SK-N-MC (cell line): ENCODE data around the gene SPTLC2.

Source experiments
- DNase-seq: peaks from one replicate; pipeline ENCODE4 v3.0.0-alpha.2; 2011; ENCODE audit warnings: low read depth, low spot score
- H3K27ac ChIP-seq: fragments of 200-600 bp; sonication (generic); 2 replicates; pipeline ENCODE4 v1.5.1; 2016; ENCODE audit warnings: mixed run types
- H3K36me3 ChIP-seq: fragments of 200-600 bp; sonication (generic); 2 replicates; pipeline ENCODE4 v1.6.1; 2017; ENCODE audit warnings: antibody characterized with exemption, low read length, mixed read lengths; ENCODE audit not compliant: insufficient read depth
- H3K4me3 ChIP-seq: fragments of 200-600 bp; sonication (generic); 2 replicates; pipeline ENCODE4 v1.5.1; 2016
- H3K9ac ChIP-seq: fragments of 200-600 bp; sonication (generic); 2 replicates; pipeline ENCODE4 v1.8.0; 2017; ENCODE audit warnings: mixed run types, mixed read lengths; ENCODE audit not compliant: insufficient read length
- H3K9me3 ChIP-seq: fragments of 200-600 bp; sonication (generic); 2 replicates; pipeline ENCODE4 v1.6.1; 2017; ENCODE audit warnings: low read depth, mild to moderate bottlenecking, antibody characterized with exemption, low read length, moderate library complexity, mixed read lengths
- EZH2 ChIP-seq: fragments of 200-600 bp; sonication (generic); IDR thresholded peaks from one replicate; pipeline ENCODE4 v1.6.1; 2017; ENCODE audit warnings: antibody characterized with exemption
- FOXP2 ChIP-seq: optimal IDR thresholded peaks from 2 replicates; pipeline ENCODE3; 2011; ENCODE audit warnings: mild to moderate bottlenecking, moderate library complexity; ENCODE audit not compliant: insufficient read depth; ENCODE audit errors: extremely low read length, control extremely low read depth
- POLR2AphosphoS5 ChIP-seq: IDR thresholded peaks from 2 replicates; pipeline ENCODE4 v1.6.1; 2012; ENCODE audit warnings: mild to moderate bottlenecking, low read depth, low read length, borderline replicate concordance

SPTLC2 gene

DNA sequence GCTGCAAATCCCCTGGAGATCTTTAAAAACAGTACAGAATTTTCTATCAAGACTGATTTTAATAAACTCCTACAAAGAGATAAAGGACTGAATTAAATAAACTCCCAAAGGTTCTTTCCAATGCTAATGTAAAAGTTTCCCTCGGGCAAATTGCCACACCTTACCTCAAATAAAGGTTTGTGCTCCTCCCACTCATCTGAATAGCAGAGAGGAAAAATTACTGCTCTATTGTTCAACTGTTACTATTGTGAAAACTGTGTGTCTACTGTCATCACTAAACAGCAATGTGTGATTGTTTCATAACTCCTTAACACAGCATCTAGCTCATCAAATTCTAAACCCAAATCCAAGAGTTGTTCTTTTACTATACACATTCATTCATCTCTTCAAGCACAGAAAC is 3.2 kb downstream of the SPTLC2 start:
- Histone ChIP-seq H3K4me3 (no peak overlapping the region), H3K36me3 (no peaks in the 10 kb centered on the region), H3K27ac (no peak overlapping the region), H3K9ac (no peak overlapping the region), H3K9me3 (no peaks in the 10 kb centered on the region)
- no peak for TF ChIP-seq POLR2AphosphoS5
- no peak for TF ChIP-seq FOXP2
- TF ChIP-seq EZH2 = no peak
- no peak for DNase-seq

DNA sequence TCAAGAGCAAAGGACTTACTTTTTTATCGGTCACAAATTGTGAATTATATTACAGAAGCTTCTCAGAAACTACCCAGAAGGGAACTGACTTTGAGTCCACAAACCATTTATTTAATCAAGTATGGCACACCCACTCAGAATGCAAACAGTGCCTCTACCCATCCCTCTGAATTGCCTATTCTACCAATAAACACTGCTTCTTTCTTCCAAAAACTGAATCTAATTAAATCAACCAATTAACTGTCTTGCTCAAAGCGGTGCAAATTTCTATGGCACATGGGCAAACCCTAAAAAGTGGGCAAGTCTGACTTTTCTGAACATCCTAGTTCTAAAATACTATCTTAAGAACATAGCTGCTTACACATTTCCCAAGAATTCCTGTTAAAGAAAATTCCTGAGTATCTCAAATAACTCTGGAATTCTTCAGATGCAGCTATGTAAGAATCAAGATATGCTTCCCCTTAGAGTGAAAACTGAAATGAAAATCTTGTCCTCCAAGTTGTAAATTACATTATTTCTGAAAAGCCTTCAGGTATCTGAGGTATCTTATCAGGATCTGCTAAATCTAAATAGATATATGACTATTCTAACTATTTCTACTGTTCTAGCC is 4.3 kb downstream of the SPTLC2 start:
- Histone ChIP-seq H3K9me3 (no peaks in the 10 kb centered on the region), H3K27ac (no peak overlapping the region), H3K4me3 (no peak overlapping the region), H3K9ac (no peak overlapping the region), H3K36me3 (no peaks in the 10 kb centered on the region)
- DNase-seq = no peak
- TF ChIP-seq FOXP2 (no peak), EZH2 (no peak), POLR2AphosphoS5 (no peak)

DNA sequence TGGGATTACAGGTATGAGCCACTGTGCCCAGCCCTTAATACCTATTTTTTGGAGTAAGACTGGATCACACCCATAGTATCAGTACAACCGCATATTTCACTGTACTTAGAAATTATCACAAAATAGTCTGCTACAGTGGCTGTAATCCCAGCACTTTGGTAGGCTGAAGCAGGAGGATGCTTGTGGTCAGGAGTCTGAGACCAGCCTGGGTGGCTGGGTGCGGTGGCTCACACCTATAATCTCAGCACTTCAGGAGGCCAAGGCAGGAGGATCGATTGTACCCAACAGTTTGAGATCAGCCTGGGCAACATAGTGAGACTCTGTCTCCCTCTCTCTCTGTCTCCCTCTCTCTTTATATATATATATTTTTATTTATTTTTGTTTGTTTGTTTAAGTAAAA is 5.9 kb downstream of the SPTLC2 start:
- Histone ChIP-seq H3K9me3 (no peaks in the 10 kb centered on the region), H3K36me3 (no peaks in the 10 kb centered on the region), H3K27ac (no peak overlapping the region), H3K4me3 (no peak overlapping the region), H3K9ac (no peak overlapping the region)
- TF ChIP-seq EZH2 (no peak), FOXP2 (no peak), POLR2AphosphoS5 (no peak)
- DNase-seq = no peak

DNA sequence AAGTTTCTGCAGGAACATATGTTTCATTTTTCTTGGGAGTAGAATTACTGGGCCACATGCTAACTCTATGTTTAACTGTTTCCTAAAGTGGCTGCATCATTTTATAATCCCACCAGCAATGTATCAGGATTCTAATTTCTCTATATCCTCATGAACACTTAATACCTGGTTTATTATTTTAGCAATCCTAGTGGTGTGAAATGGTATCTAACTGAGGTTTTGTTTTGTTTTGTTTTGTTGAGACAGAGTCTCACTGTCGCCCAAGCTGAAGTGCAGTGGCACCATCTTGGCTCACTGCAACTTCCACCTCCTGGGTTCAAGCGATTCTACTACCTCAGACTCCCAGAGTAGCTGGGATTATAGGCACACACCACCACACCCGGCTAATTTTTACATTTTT is 6.5 kb downstream of the SPTLC2 start:
- no peaks in the 10 kb centered on the region for H3K9me3 ChIP-seq
- TF ChIP-seq EZH2 = no peak
- TF ChIP-seq FOXP2 = no peak
- no peak for TF ChIP-seq POLR2AphosphoS5
- H3K27ac ChIP-seq = no peak overlapping the region
- no peak overlapping the region for H3K9ac ChIP-seq
- H3K36me3 ChIP-seq = no peaks in the 10 kb centered on the region
- no peak for DNase-seq
- H3K4me3 ChIP-seq = no peak overlapping the region

DNA sequence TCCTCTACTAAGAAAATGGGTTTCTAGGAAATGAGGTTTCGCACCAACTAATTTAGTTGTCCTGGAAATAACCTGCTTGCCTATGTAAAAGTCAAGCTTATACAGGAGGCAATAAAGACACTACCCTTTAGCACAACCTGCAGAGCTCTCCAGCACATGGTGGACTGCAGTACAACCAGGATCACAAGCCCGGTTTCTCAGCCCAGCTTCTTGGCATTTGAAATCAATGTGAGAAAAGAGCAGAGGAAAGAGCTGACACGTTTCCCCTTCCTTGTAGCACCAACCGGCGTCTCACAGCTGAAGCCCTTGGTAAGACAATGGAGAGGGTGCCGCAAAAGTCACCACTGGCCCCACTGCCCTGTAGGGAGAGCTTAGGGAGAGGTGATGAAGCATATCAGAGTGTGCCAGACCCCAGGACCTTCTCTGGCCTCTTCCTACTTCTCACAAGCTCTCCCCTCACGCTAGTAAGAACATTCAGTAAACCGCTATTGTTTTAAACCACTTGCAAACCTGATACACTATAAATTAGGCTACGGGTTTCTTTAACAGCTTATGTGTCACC is 8.6 kb downstream of the SPTLC2 start:
- Histone ChIP-seq H3K9ac (no peak overlapping the region), H3K4me3 (no peak overlapping the region), H3K9me3 (no peaks in the 10 kb centered on the region), H3K36me3 (no peaks in the 10 kb centered on the region), H3K27ac (no peak overlapping the region)
- TF ChIP-seq FOXP2 = no peak
- no peak for DNase-seq

DNA sequence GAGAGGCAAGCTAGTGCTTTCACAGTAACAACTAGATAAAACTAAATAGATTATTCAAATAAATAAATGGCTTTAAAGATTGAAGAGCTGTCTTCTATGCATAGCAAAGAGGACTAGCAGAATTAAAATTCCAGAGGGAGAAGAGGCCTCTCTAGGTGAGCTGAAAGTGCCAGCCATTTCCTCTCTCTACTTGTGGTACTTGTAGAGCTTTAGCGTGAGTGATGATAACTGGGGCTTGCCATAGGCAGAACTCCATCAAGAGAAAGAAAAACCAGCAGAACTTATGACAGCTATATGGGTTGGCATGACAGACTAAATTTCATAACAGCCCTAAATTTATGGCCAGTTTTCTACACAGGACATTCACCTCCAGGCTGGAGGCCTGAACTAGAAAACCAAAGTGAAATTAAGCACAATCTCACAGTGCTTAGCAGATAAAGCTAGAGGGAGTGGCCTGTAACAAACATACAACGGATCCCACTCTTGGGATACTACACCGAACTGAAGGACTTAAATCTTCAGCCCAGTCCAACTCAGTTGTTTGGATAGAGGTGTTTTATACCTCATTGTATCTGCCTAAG is 11.0 kb downstream of the SPTLC2 start:
- no peak for DNase-seq
- no peak overlapping the region for H3K4me3 ChIP-seq
- no peak overlapping the region for H3K27ac ChIP-seq
- TF ChIP-seq POLR2AphosphoS5 = no peak
- no peak for TF ChIP-seq EZH2
- H3K9me3 ChIP-seq = no peaks in the 10 kb centered on the region
- no peaks in the 10 kb centered on the region for H3K36me3 ChIP-seq
- no peak overlapping the region for H3K9ac ChIP-seq

DNA sequence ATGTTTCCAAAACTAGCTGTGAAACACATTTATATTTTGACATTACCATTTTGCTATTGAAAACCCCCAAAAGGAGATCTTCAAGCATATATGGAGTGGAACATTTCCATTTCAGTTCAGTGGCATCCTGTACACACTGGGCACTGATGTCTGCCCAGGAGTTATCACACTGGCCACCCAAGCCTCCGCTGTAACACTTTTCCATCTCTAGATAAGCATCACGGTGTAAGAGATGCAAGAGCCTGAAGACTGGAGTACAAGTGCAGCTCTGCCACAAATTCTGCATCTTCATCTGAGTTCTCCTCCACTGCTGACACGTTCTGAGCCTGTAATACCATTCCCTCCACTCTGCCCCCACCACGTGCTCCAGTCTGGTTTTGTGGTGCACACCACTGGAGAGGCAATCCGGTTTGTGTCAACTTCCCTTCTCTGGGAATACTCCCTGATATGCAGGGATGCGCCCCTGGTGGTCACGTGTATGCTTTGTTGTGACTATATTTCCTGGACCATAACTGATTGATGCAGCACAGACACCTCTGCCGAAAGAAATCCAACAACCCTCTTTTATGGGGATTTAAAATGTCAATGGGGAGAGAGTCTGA is 12.7 kb downstream of the SPTLC2 start:
- Histone ChIP-seq H3K4me3 (no peak overlapping the region), H3K27ac (no peak overlapping the region)
- DNase-seq = no peak

DNA sequence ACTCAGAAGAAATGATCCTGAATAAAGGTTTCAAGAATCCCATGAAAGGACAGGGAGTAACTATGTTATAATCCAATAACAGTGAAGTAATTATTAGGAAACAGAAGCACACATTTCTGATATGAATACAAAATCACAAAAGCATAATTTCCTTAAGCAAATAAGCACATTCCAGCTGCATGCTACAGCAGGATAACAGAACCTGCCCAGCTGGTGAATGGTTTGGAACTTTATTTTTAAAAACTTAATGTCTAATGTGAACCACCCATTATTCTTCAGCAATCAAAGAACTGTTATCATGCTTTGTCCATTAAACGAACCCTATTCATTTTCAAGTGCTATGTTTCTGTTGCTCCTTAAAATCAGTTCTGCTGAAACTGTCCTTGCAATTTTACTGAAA is 13.4 kb downstream of the SPTLC2 start:
- H3K27ac ChIP-seq = no peak overlapping the region
- no peak overlapping the region for H3K4me3 ChIP-seq
- H3K36me3 ChIP-seq = no peaks in the 10 kb centered on the region
- TF ChIP-seq POLR2AphosphoS5 (no peak), EZH2 (no peak)
- H3K9me3 ChIP-seq = no peaks in the 10 kb centered on the region
- no peak overlapping the region for H3K9ac ChIP-seq
- no peak for DNase-seq

More for the DNA sequence above, 12.7 kb downstream of the SPTLC2 start:
- TF ChIP-seq EZH2 (no peak), FOXP2 (no peak), POLR2AphosphoS5 (no peak)
- no peaks in the 10 kb centered on the region for H3K36me3 ChIP-seq
- no peak overlapping the region for H3K9ac ChIP-seq
- H3K9me3 ChIP-seq = no peaks in the 10 kb centered on the region
